Neutrophil (primary cell): ENCODE measurements around the gene LNX1.

Experiments used
- H3K27ac ChIP-seq: fragments of 200-600 bp; sonication (generic); 2 replicates; pipeline ENCODE4 v1.5.1; 2016; ENCODE audit warnings: mild to moderate bottlenecking, moderate library complexity
- H3K27me3 ChIP-seq: fragments of 200-600 bp; sonication (generic); 2 replicates; pipeline ENCODE4 v1.6.0; 2016; ENCODE audit warnings: mild to moderate bottlenecking
- H3K36me3 ChIP-seq: fragments of 200-600 bp; sonication (generic); 2 replicates; pipeline ENCODE4 v1.5.1; 2017
- H3K4me1 ChIP-seq, 2 experiments: fragments of 200-600 bp in 1 of 2; sonication (generic) in 1 of 2; 1 replicate in 1 of 2; 2 replicates in 1 of 2; pipeline versions ENCODE4 v1.5.1 to v1.6.1; 2013 to 2016; ENCODE audit warnings: low read depth in 1 of 2, low read length in 1 of 2, mild to moderate bottlenecking in 1 of 2, moderate library complexity in 1 of 2; ENCODE audit not compliant: control insufficient read depth in 1 of 2, insufficient read depth in 1 of 2
- H3K4me3 ChIP-seq, 2 experiments: fragments of 200-600 bp in 1 of 2; sonication (generic) in 1 of 2; 1 replicate in 1 of 2; 2 replicates in 1 of 2; pipeline ENCODE4 v1.5.1; 2013 to 2016; ENCODE audit warnings: low read depth in 1 of 2, low read length in 1 of 2, mild to moderate bottlenecking in 1 of 2, moderate library complexity in 1 of 2
- H3K9me3 ChIP-seq: fragments of 200-600 bp; sonication (generic); 2 replicates; pipeline ENCODE4 v1.5.1; 2016
- TF ChIP-seq, protein P1 (sequence below): fragments of 200-600 bp; sonication (generic); IDR thresholded peaks from 2 replicates; pipeline ENCODE4 v1.5.1; 2016; ENCODE audit warnings: antibody characterized with exemption

The LNX1 gene

GRCh38 chr4:53599632-53600031 is 8.3 kb upstream of the LNX1 start:
- Histone ChIP-seq H3K27me3 (no peaks in the 10 kb centered on the region), H3K4me1 (no peaks in the 10 kb centered on the region), H3K4me3 (no peak overlapping the region), H3K9me3 (no peaks in the 10 kb centered on the region), H3K36me3 (no peaks in the 10 kb centered on the region), H3K27ac (no peak overlapping the region)
- TF ChIP-seq, protein P1, sequence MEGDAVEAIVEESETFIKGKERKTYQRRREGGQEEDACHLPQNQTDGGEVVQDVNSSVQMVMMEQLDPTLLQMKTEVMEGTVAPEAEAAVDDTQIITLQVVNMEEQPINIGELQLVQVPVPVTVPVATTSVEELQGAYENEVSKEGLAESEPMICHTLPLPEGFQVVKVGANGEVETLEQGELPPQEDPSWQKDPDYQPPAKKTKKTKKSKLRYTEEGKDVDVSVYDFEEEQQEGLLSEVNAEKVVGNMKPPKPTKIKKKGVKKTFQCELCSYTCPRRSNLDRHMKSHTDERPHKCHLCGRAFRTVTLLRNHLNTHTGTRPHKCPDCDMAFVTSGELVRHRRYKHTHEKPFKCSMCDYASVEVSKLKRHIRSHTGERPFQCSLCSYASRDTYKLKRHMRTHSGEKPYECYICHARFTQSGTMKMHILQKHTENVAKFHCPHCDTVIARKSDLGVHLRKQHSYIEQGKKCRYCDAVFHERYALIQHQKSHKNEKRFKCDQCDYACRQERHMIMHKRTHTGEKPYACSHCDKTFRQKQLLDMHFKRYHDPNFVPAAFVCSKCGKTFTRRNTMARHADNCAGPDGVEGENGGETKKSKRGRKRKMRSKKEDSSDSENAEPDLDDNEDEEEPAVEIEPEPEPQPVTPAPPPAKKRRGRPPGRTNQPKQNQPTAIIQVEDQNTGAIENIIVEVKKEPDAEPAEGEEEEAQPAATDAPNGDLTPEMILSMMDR, result no peak

- Histone ChIP-seq H3K9me3 (no peaks in the 10 kb centered on the region), H3K4me1 (no peaks in the 10 kb centered on the region), H3K27ac (no peak overlapping the region), H3K4me3 (no peak overlapping the region), H3K27me3 (no peaks in the 10 kb centered on the region), H3K36me3 (no peaks in the 10 kb centered on the region)
- TF ChIP-seq, protein P1, result no peak
Measured at GRCh38 chr4:53598901-53599300, 7.6 kb upstream of the LNX1 start.

- Histone ChIP-seq H3K27me3 (no peaks in the 10 kb centered on the region), H3K9me3 (no peaks in the 10 kb centered on the region), H3K4me1 (no peaks in the 10 kb centered on the region), H3K4me3 (no peak overlapping the region), H3K27ac (no peak overlapping the region), H3K36me3 (no peaks in the 10 kb centered on the region)
- TF ChIP-seq, protein P1, result no peak
Measured at GRCh38 chr4:53598483-53598882, 7.2 kb upstream of the LNX1 start.

GRCh38 chr4:53596901-53597300 is 5.6 kb upstream of the LNX1 start:
- H3K27ac ChIP-seq, result no peak overlapping the region
- no peaks in the 10 kb centered on the region for H3K36me3 ChIP-seq
- H3K27me3 ChIP-seq, result peaks cover 14% of the 10 kb centered on the region
- TF ChIP-seq, protein P1, result no peak
- H3K4me1 ChIP-seq, result peaks cover 0 to 8% of the 10 kb centered on the region in 2 experiments
- H3K4me3 ChIP-seq, result no peak overlapping the region
- no peaks in the 10 kb centered on the region for H3K9me3 ChIP-seq

- no peak overlapping the region for H3K27ac ChIP-seq
- TF ChIP-seq, protein P1, result no peak
- H3K4me1 ChIP-seq, result peaks cover 0 to 16% of the 10 kb centered on the region in 2 experiments
- H3K27me3 ChIP-seq, result peaks cover 25% of the 10 kb centered on the region
- no peaks in the 10 kb centered on the region for H3K36me3 ChIP-seq
- no peak overlapping the region for H3K4me3 ChIP-seq
- H3K9me3 ChIP-seq, result no peaks in the 10 kb centered on the region
Measured at GRCh38 chr4:53595834-53596233, 4.5 kb upstream of the LNX1 start.

DNA sequence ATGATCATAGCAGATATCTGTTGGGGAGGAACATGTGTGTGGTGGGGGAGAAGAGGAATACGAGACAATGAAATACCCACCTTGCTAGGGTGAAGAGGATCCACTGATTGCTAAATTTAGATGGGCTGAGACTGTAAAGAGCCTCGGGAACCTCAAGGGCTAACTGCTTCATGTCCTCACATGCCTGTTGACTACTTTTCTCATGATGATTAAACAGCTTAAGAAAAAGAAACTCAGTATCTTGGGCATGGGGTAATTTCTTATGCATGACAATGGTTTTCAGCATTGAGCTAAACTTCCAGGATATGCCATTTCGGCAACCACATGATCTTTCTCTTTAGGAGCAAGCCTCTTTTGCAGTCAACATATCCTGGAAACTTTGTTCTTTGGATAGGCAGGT is 3.9 kb upstream of the LNX1 start:
- Histone ChIP-seq H3K27ac (no peak overlapping the region), H3K36me3 (no peaks in the 10 kb centered on the region), H3K9me3 (no peaks in the 10 kb centered on the region), H3K4me3 (no peak overlapping the region), H3K4me1 (peaks cover 0 to 16% of the 10 kb centered on the region in 2 experiments), H3K27me3 (peaks cover 31% of the 10 kb centered on the region)
- TF ChIP-seq, protein P1, result no peak
